Astrocyte (in vitro differentiated cells and primary cell): ENCODE results near the gene SMIM31. TPM values are rescaled to one million over a fixed set of nuclear protein-coding genes. Genes with fewer than 3 reads are reported as not detected.

Source experiments
- DNase-seq: peaks from one replicate; pipeline ENCODE4 v3.0.0-alpha.2; 2010; ENCODE audit warnings: low read depth
- FAIRE-seq: peaks from 2 replicates; lab custom pipeline; 2011; peaks lifted over from hg19 to GRCh38; lab: Jason Lieb, UNC
- H2AFZ ChIP-seq: 2 replicates; pipeline ENCODE4 v1.6.0; 2012; ENCODE audit warnings: low read depth, low read length, inconsistent platforms
- H3K27ac ChIP-seq: 2 replicates; pipeline ENCODE4 v1.5.1; 2011; ENCODE audit warnings: low read depth, low read length, inconsistent platforms
- H3K27me3 ChIP-seq: 2 replicates; pipeline ENCODE4 v1.6.0; 2011; ENCODE audit warnings: low read length, inconsistent platforms; ENCODE audit not compliant: insufficient read depth
- H3K36me3 ChIP-seq: 2 replicates; pipeline ENCODE4 v1.5.1; 2011; ENCODE audit warnings: low read length, inconsistent platforms; ENCODE audit not compliant: insufficient read depth
- H3K4me1 ChIP-seq: 2 replicates; pipeline ENCODE4 v1.5.1; 2011; ENCODE audit warnings: low read length, inconsistent platforms; ENCODE audit not compliant: insufficient read depth
- H3K4me2 ChIP-seq: 2 replicates; pipeline ENCODE4 v1.6.0; 2012; ENCODE audit warnings: low read length, inconsistent platforms
- H3K4me3 ChIP-seq: 2 replicates; pipeline ENCODE4 v1.5.1; 2011; ENCODE audit warnings: low read depth, mild to moderate bottlenecking, low read length, inconsistent platforms; ENCODE audit not compliant: insufficient read depth
- H3K79me2 ChIP-seq: 2 replicates; pipeline ENCODE4 v1.6.0; 2012; ENCODE audit warnings: mild to moderate bottlenecking, low read length, inconsistent platforms; ENCODE audit not compliant: insufficient read depth
- H3K9ac ChIP-seq: 2 replicates; pipeline ENCODE4 v1.6.0; 2012; ENCODE audit warnings: mild to moderate bottlenecking, low read length, inconsistent platforms
- H3K9me3 ChIP-seq: 2 replicates; pipeline ENCODE4 v1.5.1; 2012; ENCODE audit warnings: low read depth, mild to moderate bottlenecking, low read length, inconsistent platforms; ENCODE audit not compliant: insufficient read depth
- H4K20me1 ChIP-seq: 2 replicates; pipeline ENCODE4 v1.6.0; 2012; ENCODE audit warnings: low read length, inconsistent platforms; ENCODE audit not compliant: insufficient read depth
- H3K27ac Mint-ChIP-seq: one replicate; pipeline ENCODE4 v1.8.0; 2021; ENCODE audit warnings: mild to moderate bottlenecking, mixed read lengths; ENCODE audit not compliant: unreplicated experiment
- H3K27me3 Mint-ChIP-seq: one replicate; pipeline ENCODE4 v1.8.0; 2021; ENCODE audit warnings: low read depth, mixed read lengths; ENCODE audit not compliant: unreplicated experiment
- H3K36me3 Mint-ChIP-seq: one replicate; pipeline ENCODE4 v1.8.0; 2021; ENCODE audit warnings: low read depth, mixed read lengths; ENCODE audit not compliant: unreplicated experiment
- H3K4me1 Mint-ChIP-seq: one replicate; pipeline ENCODE4 v1.8.0; 2021; ENCODE audit warnings: low read depth, mixed read lengths; ENCODE audit not compliant: unreplicated experiment
- H3K4me3 Mint-ChIP-seq: one replicate; pipeline ENCODE4 v1.8.0; 2021; ENCODE audit warnings: mild to moderate bottlenecking, moderate library complexity, mixed read lengths; ENCODE audit not compliant: unreplicated experiment
- H3K9me3 Mint-ChIP-seq: one replicate; pipeline ENCODE4 v1.8.0; 2021; ENCODE audit warnings: mild to moderate bottlenecking, mixed read lengths; ENCODE audit not compliant: unreplicated experiment
- CTCF ChIP-seq: IDR thresholded peaks from 2 replicates; pipeline ENCODE4 v1.5.1; 2011; ENCODE audit warnings: low read depth, mild to moderate bottlenecking, inconsistent platforms, low read length, moderate library complexity; ENCODE audit not compliant: insufficient read depth
- EZH2 ChIP-seq: IDR thresholded peaks from 2 replicates; pipeline ENCODE4 v1.6.1; 2012; ENCODE audit warnings: mild to moderate bottlenecking, low read length, inconsistent platforms; ENCODE audit not compliant: insufficient read depth
- total RNA-seq: library from RNA; stranded (reverse); gene quantifications from 2 replicates; pipeline ENCODE4 v1.2.1, GENCODE V29; 2021

SMIM31 gene
- total RNA-seq, 1 donor from 2014 or later, result not detected

- FAIRE-seq, result no peak
- Histone ChIP-seq H3K9ac (no peak overlapping the region), H2AFZ (no peak overlapping the region), H3K79me2 (no peaks in the 10 kb centered on the region), H3K9me3 (no peaks in the 10 kb centered on the region), H3K4me1 (no peaks in the 10 kb centered on the region), H4K20me1 (no peaks in the 10 kb centered on the region), H3K4me3 (no peak overlapping the region), H3K4me2 (no peak overlapping the region), H3K27me3 (no peaks in the 10 kb centered on the region), H3K27ac (no peak overlapping the region), H3K36me3 (no peaks in the 10 kb centered on the region)
- no peak for DNase-seq
- Mint-ChIP-seq H3K4me3 (no peak overlapping the region), H3K9me3 (no peaks in the 10 kb centered on the region), H3K4me1 (no peaks in the 10 kb centered on the region), H3K27me3 (peaks cover 2% of the 10 kb centered on the region), H3K36me3 (no peaks in the 10 kb centered on the region), H3K27ac (no peak overlapping the region)
- TF ChIP-seq CTCF, result no peak
- no peak for TF ChIP-seq EZH2
These were observed 37.0 kb upstream of the SMIM31 start for GRCh38 chr4:164716901-164717300.

- Histone ChIP-seq H3K79me2 (no peaks in the 10 kb centered on the region), H2AFZ (no peak overlapping the region), H3K4me1 (no peaks in the 10 kb centered on the region), H3K4me2 (no peak overlapping the region), H4K20me1 (no peaks in the 10 kb centered on the region), H3K27me3 (no peaks in the 10 kb centered on the region), H3K36me3 (no peaks in the 10 kb centered on the region), H3K9me3 (no peaks in the 10 kb centered on the region), H3K4me3 (no peak overlapping the region), H3K9ac (no peak overlapping the region), H3K27ac (no peak overlapping the region)
- H3K27ac Mint-ChIP-seq, result no peak overlapping the region
- TF ChIP-seq CTCF, result no peak
- no peak for TF ChIP-seq EZH2
- no peaks in the 10 kb centered on the region for H3K9me3 Mint-ChIP-seq
- H3K36me3 Mint-ChIP-seq, result no peaks in the 10 kb centered on the region
- DNase-seq (no peak), FAIRE-seq (no peak)
- H3K27me3 Mint-ChIP-seq, result peaks cover 2% of the 10 kb centered on the region
- no peak overlapping the region for H3K4me3 Mint-ChIP-seq
- H3K4me1 Mint-ChIP-seq, result no peaks in the 10 kb centered on the region
These were observed 35.1 kb upstream of the SMIM31 start for GRCh38 chr4:164718827-164719226.

GRCh38 chr4:164725066-164725465, 28.9 kb upstream of the SMIM31 start:
- H3K4me1 Mint-ChIP-seq, result no peaks in the 10 kb centered on the region

More at GRCh38 chr4:164725066-164725465, 28.9 kb upstream of the SMIM31 start:
- Mint-ChIP-seq H3K36me3 (no peaks in the 10 kb centered on the region), H3K27ac (no peak overlapping the region), H3K4me3 (no peak overlapping the region), H3K9me3 (no peaks in the 10 kb centered on the region), H3K27me3 (no peaks in the 10 kb centered on the region)
- no peaks in the 10 kb centered on the region for H4K20me1 ChIP-seq
- TF ChIP-seq EZH2 (no peak), CTCF (no peak)
- no peak overlapping the region for H3K27ac ChIP-seq
- H3K9ac ChIP-seq, result no peak overlapping the region
- H2AFZ ChIP-seq, result no peak overlapping the region
- H3K79me2 ChIP-seq, result no peaks in the 10 kb centered on the region
- no peaks in the 10 kb centered on the region for H3K36me3 ChIP-seq
- H3K27me3 ChIP-seq, result no peaks in the 10 kb centered on the region
- no peak overlapping the region for H3K4me3 ChIP-seq
- DNase-seq (no peak), FAIRE-seq (no peak)
- no peaks in the 10 kb centered on the region for H3K9me3 ChIP-seq
- H3K4me1 ChIP-seq, result no peaks in the 10 kb centered on the region
- no peak overlapping the region for H3K4me2 ChIP-seq
